ENCODE results near the gene MRPL53.
A peak's percentile ranks its signal among the peaks of the same experiment; 100 is the strongest.

Gene MRPL53

GRCh38 chr2:74472086-74472944, at the start of gene MRPL53:
MRPL53 (minus strand) TSS chr2:74472680; CDS start chr2:74472660, 20 bp downstream.
- peak; percentile 98 for DNase-seq

GRCh38 chr2:74516650-74517049, 44.2 kb upstream of the MRPL53 start:
- DNase-seq: no peak

- peak; percentile 89 for DNase-seq
These were observed 43.6 kb upstream of the MRPL53 start for GRCh38 chr2:74515981-74516633.

GRCh38 chr2:74515271-74515980, 42.9 kb upstream of the MRPL53 start:
- DNase-seq: no peak

GRCh38 chr2:74514368-74515270, 42.1 kb upstream of the MRPL53 start, which contains the start of gene TLX2:
TLX2 (plus strand) TSS chr2:74514450; CDS start chr2:74514807, 357 bp downstream.
- DNase-seq: peak; percentile 42

- DNase-seq: no peak
These were observed 41.3 kb upstream of the MRPL53 start for GRCh38 chr2:74513605-74514367.

GRCh38 chr2:74512744-74513604, 40.5 kb upstream of the MRPL53 start:
- no peak for DNase-seq

GRCh38 chr2:74511104-74511989, 38.9 kb upstream of the MRPL53 start:
- no peak for DNase-seq

- DNase-seq: no peak
These were observed 37.8 kb upstream of the MRPL53 start for GRCh38 chr2:74510272-74510671.

GRCh38 chr2:74507926-74508520, 35.5 kb upstream of the MRPL53 start:
- DNase-seq: peak; percentile 40

- peak; percentile 99 for DNase-seq
These were observed 34.9 kb upstream of the MRPL53 start, which contains the start of gene PCGF1 for GRCh38 chr2:74507145-74507925. PCGF1 (minus strand) TSS chr2:74507695; CDS start chr2:74507668, 27 bp downstream.

- DNase-seq: no peak
These were observed 33.2 kb upstream of the MRPL53 start for GRCh38 chr2:74505448-74506246.

GRCh38 chr2:74504591-74504990, 32.1 kb upstream of the MRPL53 start:
- no peak for DNase-seq

GRCh38 chr2:74503506-74504475, 31.3 kb upstream of the MRPL53 start:
- DNase-seq: no peak

- DNase-seq: peak; percentile 90
These were observed 30.4 kb upstream of the MRPL53 start for GRCh38 chr2:74502720-74503505.

All from hematopoietic multipotent progenitor cell treated with erythropoietin and hydrocortisone succinate and interleukin-3 and kit ligand, for 4 days (in vitro differentiated cells).